ENCODE results near the gene GPR150.

The GPR150 gene

GRCh38 chr5:95649842-95650620 lies 30.1 kb downstream of the GPR150 start:
- DNase-seq (ENCODE audit: low read depth, low spot score) = no peak

- peak; percentile 12 for DNase-seq (ENCODE audit: low read depth, low spot score)
Observed at GRCh38 chr5:95652849-95653248, 33.0 kb downstream of the GPR150 start.

GRCh38 chr5:95654196-95654595 lies 34.3 kb downstream of the GPR150 start:
- no peak for DNase-seq (ENCODE audit: low read depth, low spot score)

GRCh38 chr5:95655575-95655974 lies 35.7 kb downstream of the GPR150 start:
- DNase-seq (ENCODE audit: low read depth, low spot score) = no peak

- no peak for DNase-seq (ENCODE audit: low read depth, low spot score)
Observed at GRCh38 chr5:95660060-95660459, 40.2 kb downstream of the GPR150 start.

- no peak for DNase-seq (ENCODE audit: low read depth, low spot score)
Observed at GRCh38 chr5:95662946-95663345, 43.1 kb downstream of the GPR150 start.

GRCh38 chr5:95664204-95664786 lies 44.4 kb downstream of the GPR150 start:
- peak; percentile 60 for DNase-seq (ENCODE audit: low read depth, low spot score)

- DNase-seq (ENCODE audit: low read depth, low spot score) = no peak
Observed at GRCh38 chr5:95667061-95667618, 47.3 kb downstream of the GPR150 start.

GRCh38 chr5:95667678-95668077 lies 47.8 kb downstream of the GPR150 start:
- DNase-seq (ENCODE audit: low read depth, low spot score) = no peak

- no peak for DNase-seq (ENCODE audit: low read depth, low spot score)
Observed at GRCh38 chr5:95668216-95668615, 48.3 kb downstream of the GPR150 start.

- DNase-seq (ENCODE audit: low read depth, low spot score) = no peak
Observed at GRCh38 chr5:95668728-95669127, 48.8 kb downstream of the GPR150 start.

- peak; percentile 85 for DNase-seq (ENCODE audit: low read depth, low spot score)
Observed at GRCh38 chr5:95669540-95669939, 49.7 kb downstream of the GPR150 start.

- no peak for DNase-seq (ENCODE audit: low read depth, low spot score)
Observed at GRCh38 chr5:95669985-95670384, 50.1 kb downstream of the GPR150 start.

GRCh38 chr5:95670568-95670967 lies 50.7 kb downstream of the GPR150 start:
- peak; percentile 28 for DNase-seq (ENCODE audit: low read depth, low spot score)
